NCI-H446 treated with DMSO at 0.1 percent for 48 hours (cell line): ENCODE measurements around the gene NIM1K.
"Not testable (repeated sequence)": the region's sequence is repeated elsewhere in the genome, so short reads cannot be mapped to it uniquely, and the experiment has no call there.

Source experiments
- DNase-seq: peaks from one replicate; lab custom pipeline; 2025; lab: John Stamatoyannopoulos, UW

The NIM1K gene

DNA sequence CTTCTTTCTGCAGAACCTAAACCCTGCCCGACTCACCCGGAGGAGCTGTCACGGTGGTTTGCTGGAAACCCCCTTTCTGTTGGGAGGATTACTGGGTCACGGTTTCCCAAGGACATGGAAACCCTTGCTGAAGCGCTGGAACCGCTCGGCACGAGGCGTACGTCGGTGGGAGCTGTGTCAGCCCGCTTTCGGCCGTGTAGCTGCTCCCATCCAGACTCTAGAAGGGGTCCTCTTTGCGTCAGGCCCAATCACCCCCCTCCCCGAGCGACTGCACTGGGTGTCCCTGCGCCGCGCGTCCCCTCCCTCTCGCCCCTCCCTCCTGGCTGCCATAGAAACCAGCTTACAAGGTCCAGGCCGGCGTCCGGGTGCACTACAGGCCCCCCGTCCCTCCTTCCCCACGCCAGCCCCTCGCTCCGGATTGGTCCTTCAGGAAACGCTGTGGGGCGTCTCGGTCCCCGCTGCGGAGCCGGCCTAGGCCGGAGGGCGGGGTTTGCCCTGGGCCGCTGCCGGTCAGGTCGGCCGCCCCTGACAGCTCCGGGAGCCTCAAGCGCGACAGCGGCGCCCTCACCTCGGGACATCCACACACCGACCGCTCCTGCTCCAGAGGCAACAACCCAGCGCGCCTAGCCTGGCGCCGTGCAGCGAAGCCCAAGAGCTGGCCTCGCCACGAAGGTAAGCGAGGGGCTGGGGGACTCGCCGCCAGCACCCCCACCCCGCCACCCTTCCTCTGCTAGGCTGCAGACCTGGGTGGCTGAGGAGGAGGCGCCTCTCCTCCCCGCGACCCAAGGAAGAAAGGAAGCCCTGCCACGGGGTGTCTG, at the start of gene NIM1K:
Gene NIM1K, plus strand, starts transcription at position 486 of the 818 bp plus-strand sequence. CDS start 53,551 bp downstream, outside the sequence.
- DNase-seq: peak; percentile 41

DNA sequence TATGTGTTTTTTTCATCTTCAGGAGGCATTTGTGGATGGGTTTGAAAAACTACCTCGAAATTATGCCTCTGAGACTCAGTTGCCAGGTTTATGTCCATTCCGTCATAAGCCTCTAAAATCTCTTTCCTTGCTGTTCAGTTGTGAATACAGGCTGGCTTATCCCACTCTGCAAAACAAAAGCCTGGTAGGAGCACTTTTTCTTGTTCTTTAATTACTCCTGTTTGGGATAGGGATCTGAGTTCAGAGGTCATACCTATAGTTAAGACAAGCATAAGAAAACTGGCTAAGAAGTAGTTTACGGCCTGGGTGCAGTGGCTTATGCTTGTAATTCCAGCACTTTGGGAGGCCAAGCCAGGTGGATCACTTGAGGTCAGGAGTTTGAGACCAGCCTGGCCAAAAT, 47.0 kb upstream of the NIM1K start:
- DNase-seq: no peak

DNA sequence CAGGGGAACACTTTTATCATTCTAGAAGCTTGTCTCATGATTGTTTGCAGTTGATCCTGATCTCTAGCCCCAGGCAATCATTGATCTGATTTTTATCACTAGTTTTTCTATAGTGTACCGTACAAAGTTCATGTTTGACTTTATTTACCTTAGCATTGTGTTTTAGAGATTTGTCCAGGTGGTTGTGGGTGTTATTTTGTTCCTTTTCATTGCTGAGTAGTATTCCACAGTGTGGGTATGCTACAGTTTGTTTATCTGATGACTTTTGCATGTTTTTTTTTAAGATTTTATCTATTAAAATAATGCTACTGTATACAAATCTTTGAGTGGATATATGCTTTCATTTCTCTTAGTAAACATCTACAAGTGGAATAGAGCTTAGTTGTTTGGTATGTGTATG, 45.1 kb upstream of the NIM1K start:
- no peak for DNase-seq

DNA sequence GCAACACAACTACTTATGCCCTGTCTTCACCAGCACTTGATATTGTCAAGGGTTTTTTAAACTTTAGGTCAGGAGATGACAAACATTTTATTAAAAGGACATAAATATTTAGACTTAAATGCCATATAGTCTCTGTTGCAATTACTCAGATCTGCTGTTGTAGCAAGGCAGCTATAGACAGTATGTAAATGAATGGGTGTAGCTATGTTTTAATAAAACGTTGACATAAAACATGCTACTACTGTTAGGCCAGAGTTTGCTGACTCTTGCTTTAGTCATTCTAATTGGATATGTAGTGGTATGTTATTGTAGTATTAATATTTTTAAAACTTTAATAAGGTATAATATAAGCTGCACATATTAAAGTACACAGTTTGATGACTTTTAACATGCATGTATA, 43.6 kb upstream of the NIM1K start:
- DNase-seq: no peak

DNA sequence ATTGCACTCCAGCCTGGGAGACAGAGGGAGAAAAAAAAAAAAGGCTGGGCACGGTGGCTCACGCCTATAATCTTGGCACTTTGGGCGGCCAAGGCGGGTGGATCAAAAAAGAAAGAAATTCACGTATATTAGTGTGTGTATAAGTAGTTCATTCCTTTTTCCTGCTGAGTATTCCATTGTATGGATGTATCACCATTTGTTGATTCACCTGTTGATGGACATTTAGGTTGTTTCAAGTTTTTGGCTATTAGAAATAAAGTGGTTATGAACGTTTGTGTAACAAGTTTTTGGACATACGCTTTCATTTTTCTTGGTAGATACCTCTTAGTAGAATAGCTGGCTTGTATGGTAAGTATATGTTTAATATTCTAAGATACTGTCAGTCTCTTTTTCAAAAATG, 42.8 kb upstream of the NIM1K start:
- DNase-seq: no peak

DNA sequence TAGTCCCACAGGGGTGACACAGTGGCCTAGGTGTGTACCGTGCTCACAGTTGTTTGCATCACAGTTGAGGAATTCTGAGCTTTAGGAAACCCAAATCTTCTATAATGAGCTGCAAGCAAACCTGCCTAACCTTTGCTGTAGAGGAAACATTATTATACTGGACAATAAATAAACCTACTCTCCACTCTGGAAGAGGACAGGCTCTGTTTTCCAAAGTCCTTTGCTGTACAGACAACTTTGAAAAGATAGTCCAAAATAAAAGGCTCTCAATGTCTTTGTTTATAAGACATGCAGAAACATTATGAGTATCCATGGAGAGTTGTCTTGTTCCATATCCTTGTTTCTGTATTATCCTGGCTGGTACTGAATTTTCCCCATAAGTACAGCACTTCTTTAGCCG, 42.0 kb upstream of the NIM1K start:
- DNase-seq: no peak

DNA sequence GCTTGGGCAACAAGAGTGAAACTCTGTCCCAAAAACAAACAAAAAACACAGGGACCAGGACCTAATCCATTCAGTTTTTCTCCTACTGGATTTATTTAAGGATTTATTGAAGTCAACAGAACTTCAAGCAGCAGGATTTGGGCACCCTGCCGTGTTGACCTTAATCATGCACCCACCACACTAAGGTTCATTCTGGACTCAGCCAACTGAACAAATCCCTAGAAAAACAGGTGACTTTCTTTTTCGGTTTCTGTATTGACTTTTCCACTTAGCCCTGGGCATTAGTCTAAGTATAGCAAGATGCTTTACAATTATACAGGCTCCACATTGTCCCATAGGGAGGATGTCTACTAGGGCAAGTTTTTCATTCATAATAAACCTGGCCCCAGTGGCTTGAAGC, 41.3 kb upstream of the NIM1K start:
- no peak for DNase-seq

DNA sequence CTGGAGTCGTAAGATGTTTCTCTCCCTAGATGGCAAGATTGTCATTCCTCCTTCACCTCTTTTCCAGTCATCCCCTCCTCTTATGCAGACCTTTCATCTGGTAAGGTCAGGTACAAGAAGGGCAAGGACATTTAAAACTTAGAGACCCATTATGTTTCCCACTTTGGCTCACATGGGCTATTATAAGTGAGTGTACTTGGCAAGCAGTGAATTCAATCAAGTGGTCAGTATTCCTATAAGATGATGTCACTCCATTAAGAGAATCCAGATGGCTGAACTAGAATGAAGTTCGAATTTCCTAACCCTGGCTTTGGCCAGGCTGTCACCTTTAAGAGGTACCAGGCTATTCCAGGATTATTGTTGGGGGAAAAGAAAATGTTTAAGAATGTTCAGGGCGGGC, 39.1 kb upstream of the NIM1K start:
- DNase-seq: no peak

DNA sequence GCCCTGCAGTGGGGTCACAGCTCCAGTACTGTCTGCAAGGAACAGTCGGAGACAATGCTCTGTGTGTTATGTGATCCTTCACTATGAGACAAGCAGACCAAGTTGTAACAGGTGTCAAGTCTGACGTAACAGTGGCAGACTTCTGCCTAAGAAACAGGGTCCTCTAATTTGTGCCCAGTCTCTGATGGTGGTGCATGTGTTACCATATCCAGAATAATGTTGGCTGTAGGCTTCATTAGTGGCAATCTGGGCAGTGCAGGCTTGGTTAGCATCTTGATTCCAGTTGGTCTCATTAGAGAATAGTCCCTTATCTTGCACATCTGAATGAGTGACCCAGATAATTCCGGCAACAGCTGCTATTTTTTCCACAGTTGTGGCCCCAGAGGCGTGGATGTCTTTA, 37.6 kb upstream of the NIM1K start:
- no peak for DNase-seq

DNA sequence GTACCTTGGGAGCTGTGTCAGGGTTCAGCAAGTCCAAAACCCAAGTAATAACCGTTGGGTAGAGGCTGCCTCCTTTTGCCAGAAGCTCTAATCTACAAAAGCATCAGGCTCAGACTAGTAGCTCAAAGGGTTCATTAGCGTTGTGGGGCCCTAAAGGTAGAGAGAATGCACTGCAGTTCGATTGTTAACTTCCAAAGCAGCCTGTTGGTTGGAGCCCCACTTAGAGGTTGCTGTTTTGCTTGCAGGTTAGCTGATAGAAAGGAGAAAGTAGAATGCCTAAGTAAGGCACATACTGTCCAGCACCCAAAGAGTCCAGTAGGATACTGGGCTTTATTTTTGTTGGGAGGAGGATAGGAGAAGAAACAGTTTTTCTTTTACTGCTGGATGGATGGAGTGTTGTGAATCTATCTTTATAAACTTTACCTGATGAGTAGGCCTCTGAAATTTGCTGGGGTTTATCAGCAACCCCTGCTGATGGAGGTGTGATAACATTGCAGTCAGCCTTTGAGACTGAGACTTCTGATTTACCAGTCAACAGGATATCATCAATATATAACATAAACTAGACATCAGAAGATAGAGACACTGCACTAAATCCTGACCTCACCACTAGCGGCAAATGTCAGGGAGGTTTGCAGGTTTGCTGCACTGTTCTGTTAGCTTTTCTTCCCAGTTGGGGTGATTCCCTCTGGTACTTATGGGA, 36.5 kb upstream of the NIM1K start:
- no peak for DNase-seq

DNA sequence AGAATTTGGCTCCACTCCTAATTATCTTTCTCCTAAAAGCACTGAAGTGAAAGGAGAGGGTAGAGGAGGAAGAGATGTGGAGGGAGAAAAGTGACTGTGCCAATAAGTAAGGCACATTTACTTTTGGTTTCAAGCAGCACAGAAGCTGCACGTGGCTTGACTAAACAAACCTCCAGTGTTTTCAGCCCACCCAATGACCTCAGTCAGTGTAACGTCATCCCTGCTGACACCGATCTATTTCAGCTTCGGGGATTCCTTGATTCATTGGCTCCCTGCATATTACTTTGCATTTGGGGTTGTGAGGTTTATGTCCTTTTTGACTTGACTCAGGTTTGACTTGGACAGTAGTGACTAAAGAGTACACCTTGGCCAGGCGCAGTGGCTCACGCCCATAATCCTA, 35.6 kb upstream of the NIM1K start:
- DNase-seq: no peak

DNA sequence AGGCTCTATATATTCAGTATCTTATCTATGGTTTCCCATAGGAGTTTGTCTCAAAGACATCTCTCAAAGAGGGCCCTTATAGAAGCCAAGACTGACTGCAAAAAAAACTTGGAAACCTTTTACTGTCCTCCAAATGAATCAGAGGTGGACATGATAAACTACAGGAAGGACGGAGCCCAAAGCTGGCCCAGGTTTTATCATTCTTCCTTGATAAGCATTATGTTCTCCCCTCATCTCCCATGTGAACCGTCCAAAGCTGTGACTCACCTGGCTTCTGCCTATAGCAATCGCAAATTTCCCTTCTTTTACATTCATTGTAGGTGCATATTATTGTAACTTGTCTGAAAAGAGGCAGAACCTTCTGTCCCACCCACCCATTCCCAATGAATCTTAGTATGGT, 35.0 kb upstream of the NIM1K start:
- DNase-seq: no peak

DNA sequence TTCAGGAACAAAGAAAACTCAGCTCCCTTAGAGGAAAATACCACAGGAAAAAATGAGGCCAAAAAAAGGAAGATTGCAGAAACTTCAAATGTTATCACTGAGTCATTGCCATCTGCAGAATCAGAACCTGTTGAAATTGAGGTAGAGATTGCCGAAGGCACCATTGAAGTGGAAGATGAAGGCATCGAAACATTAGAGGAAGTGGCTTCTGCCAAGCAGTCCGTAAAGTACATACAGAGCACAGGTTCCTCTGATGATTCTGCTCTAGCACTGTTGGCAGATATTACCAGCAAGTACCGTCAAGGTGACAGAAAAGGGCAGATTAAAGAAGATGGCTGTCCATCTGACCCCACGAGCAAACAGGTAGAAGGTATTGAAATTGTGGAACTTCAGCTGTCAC, 30.8 kb upstream of the NIM1K start:
- DNase-seq: no peak

DNA sequence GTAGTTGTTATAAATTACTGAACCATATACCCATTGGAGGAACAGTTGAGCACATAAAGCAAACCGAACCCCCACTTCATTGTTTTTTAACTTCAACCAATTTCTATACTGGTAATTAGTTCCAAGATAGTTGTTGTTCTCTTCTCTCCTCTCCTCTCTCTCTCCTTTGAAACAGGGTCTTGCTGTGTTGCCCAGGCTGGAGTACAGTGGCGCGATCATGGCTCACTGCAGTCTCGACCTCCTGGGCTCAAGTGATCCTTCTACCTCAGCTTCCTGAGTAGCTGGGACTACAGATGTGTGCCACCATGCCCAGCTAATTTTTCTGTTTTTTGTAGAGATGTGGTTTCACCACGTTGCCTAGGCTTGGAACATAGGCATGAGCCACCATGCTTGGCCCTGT, 27.2 kb upstream of the NIM1K start:
- DNase-seq: not testable (repeated sequence)

DNA sequence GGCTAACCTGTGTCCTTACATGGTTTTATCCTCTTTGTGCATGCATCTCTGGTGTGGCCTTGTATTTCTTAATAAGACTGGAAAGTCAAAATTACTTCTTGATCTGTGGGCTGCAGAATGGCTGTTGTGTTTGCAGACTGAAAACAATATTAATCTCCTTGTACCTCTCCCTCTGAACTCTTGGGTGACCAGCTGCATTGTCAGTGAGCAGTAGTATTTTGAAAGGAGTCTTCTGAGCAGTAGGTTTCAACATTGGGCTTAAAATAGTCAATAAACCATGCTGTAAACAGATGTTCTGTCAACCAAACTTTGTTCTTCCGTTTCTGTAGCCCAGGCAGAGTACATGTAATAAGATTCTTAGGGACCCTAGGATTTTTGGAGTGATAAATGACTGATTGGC, 26.7 kb upstream of the NIM1K start:
- no peak for DNase-seq

DNA sequence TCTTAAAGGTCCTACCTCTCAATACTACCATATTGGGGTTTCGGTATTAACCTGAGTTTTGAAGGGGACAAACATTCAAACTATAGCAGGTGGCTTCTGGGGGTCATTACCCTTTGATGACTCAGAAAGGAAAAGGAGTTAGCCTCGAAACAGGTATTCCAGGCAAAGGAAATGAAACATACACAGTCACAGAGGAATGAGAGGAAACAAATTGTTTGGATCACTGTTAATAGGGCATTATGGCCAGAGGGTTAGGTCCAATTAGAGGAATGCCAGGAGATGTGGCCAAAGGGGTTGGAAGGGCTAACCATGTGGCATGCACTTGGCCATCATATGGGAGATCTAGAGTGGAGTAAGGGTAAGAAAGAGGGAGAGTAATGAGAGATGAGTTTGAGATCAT, 23.9 kb upstream of the NIM1K start:
- DNase-seq: no peak

DNA sequence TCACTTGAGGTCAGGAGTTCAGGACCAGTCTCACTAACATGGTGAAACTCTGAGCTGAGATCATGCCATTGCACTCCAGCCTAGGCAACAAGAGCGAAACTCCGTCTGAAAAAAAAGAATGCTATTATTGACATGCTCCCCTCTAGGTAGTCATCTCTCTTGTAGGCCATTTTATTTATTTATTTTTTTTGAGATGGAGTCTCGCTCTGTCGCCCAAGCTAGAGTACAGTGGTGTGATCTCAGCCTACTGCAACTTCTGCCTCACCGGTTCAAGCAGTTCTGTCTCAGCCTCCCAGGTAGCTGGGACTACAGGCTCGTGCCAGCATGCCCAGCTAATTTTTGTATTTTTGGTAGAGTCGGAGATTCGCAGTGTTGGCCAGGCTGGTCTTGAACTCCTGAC, 20.6 kb upstream of the NIM1K start:
- DNase-seq: no peak

DNA sequence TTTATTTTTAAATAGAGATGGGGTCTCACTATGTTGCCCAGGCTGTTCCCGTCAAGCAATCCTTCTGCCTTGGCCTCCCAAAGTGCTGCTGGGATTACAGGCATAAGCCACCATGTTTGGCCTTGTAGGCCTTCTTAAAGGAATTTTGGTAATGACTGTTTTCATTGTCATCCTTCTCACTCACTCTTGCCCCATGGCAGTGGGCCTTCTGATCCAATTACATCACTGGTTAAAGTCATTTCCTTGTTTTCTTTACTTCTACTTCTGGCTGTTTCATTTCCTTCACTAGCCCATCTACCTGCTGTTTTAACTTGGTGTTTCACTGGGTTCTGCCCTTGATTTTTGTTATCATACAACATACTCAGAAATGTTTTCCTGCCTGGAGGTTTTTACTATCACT, 20.1 kb upstream of the NIM1K start:
- DNase-seq: no peak

DNA sequence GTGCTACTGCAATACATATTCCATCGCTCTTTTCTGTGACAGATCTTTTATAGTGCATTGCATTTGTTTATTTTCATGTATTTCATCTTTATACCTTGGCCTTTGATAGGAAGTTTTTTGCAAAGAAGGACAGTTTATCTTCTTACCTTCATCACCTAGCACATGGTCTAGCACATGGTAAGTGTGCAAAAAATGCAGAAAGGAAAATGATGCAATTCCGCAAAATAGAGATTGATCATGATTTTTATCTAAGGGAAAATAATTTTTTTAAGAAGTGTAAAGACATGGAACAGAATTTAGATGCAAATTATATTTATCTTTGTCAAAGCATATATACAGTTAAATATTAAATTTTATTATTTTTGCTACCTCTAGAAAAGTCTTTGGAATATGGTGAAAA, 19.2 kb upstream of the NIM1K start:
- no peak for DNase-seq

DNA sequence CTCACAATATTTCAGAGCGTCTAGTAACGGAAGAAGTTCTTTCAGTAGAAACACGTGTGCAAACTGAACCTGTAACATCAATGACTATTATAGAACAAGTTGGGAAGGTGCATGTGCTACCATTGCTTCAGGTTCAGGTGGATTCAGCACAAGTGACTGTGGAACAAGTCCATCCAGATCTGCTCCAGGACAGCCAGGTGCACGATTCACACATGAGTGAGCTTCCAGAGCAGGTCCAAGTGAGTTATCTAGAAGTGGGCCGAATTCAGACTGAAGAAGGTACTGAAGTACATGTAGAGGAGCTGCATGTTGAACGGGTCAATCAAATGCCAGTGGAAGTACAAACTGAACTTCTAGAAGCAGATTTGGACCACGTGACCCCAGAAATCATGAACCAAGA, 17.4 kb upstream of the NIM1K start:
- DNase-seq: no peak

DNA sequence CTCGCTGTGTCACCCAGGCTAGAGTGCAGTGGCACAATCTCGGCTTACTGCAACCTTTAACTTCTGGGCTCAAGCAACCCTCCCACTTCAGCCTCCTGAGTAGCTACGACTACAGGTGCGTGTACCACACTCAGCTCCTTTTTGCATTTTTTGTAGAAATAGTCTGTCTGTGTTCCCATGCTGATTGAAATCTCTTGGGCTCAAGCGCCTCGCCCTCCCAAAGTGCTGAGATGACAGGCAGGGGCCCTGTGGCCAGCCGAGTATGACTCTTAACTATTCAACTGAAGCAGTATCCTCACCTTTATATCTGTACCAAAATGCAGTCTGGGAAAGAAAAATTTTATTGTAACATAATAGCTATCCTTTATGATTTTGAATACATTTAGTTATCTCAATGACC, 12.2 kb upstream of the NIM1K start:
- no peak for DNase-seq

DNA sequence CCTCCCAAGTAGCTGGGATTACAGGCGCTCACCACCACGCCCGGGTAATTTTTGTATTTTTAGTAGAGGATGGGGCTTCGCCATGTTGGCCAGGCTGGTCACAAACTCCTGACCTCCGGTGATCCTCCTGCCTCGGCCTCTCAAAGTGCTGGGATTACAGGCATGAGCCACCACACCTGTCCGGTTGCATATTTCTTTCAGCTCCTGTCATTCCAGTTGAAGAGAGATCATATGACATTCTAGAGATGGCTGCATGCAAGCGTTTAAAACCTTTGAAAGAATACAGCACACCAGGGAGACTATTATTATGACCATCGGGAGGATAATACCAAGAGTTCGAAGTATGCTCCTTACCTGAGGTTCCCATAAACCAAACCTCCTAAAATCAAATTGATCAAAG, 9.6 kb upstream of the NIM1K start:
- DNase-seq: no peak

DNA sequence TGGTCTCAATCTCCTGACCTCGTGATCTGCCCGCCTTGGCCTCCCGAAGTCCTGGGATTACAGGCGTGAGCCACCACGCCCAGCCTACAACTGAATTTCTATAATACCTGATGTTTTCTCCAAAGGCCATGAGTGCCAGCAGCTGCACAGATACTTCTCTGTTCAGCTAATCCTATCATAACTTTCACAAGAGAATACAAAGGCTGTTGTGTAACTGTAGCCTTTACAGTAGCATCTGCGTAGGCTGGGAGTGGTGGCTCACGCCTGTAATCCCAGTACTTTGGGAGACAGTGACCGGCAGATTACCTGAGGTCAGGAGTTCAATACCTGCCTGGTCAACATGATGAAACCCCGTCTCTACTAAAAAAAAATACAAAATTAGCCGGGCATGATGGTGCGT, 8.9 kb upstream of the NIM1K start:
- not testable (repeated sequence) for DNase-seq
